Activated CD8-positive, alpha-beta memory T cell treated with anti-CD3 and anti-CD28 coated beads, Interleukin-2, amount 10 ng/mL, durations not matched to agents 7 days and 5 days (primary cell): ENCODE measurements around the gene RBM25. TPM values are rescaled to one million over a fixed set of nuclear protein-coding genes. Genes with fewer than 3 reads are reported as not detected.
"Not testable (repeated sequence)": the region's sequence is repeated elsewhere in the genome, so short reads cannot be mapped to it uniquely, and the experiment has no call there.

Source experiments
- ATAC-seq: fragments of 150-1000 bp; cut with Tn5 transposase; one replicate; pipeline ENCODE4 v1.10.0; 2021; ENCODE audit warnings: moderate library complexity
- CTCF ChIA-PET: fragments of 350-600 bp; sonication (Branson Sonifier 250); formaldehyde crosslinking; loops from one replicate; lab custom pipeline; 2021; ENCODE audit warnings: antibody characterized with exemption; lab: Charles Lee
- DNase-seq: peaks from one replicate; pipeline ENCODE4 v3.0.0-alpha.2; 2020
- H3K27ac Mint-ChIP-seq: one replicate; pipeline ENCODE4 v1.8.0; 2021; ENCODE audit warnings: mild to moderate bottlenecking, mixed read lengths
- H3K27me3 Mint-ChIP-seq: one replicate; pipeline ENCODE4 v1.8.0; 2021; ENCODE audit warnings: mixed read lengths
- H3K36me3 Mint-ChIP-seq: one replicate; pipeline ENCODE4 v1.8.0; 2021; ENCODE audit warnings: mild to moderate bottlenecking, mixed read lengths
- H3K4me1 Mint-ChIP-seq: one replicate; pipeline ENCODE4 v1.8.0; 2021; ENCODE audit warnings: mixed read lengths
- H3K4me3 Mint-ChIP-seq: one replicate; pipeline ENCODE4 v1.8.0; 2021; ENCODE audit warnings: mild to moderate bottlenecking, moderate library complexity, mixed read lengths
- H3K9me3 Mint-ChIP-seq: one replicate; pipeline ENCODE4 v1.8.0; 2022; ENCODE audit warnings: low read depth, mixed read lengths
- total RNA-seq, 2 experiments: library from RNA; stranded (reverse); gene quantifications; one replicate each; pipeline ENCODE4 v1.2.3, GENCODE V29; 2021

The RBM25 gene
- total RNA-seq = 100 to 1,000 TPM; 107 to 117 TPM

DNA sequence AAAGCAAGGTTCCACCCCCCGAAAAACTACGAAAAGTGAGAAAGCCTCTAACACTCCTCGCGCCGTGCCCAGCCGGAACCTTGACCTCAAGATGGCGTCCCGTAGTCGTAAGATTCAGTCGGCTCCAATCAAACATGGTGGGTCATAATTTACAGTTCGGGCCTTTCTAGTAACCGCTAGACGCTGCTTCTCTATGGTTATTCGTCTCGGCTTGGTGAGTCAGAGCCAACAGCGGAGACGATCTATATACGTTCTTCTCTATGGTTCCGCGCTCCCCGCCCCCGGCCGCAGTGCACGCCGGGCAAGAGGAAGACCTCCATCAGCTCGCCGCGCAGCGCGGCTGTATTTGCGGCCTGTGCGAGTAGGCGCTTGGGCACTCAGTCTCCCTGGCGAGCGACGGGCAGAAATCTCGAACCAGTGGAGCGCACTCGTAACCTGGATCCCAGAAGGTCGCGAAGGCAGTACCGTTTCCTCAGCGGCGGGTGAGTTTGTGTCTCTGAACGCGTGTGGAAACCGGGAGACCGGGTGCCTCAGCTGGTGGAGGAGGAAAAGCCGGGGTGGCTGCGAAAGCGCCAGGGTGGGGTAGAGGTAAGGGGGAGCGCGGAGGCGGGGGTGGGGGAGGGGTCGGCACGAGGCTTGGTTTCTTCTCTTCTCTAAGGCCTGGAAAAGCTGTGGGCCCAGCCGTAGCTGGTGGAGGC lies at the start of gene RBM25:
TSS of gene RBM25 (plus strand) at position 311 of the 698 bp plus-strand sequence. CDS start 13,108 bp downstream, outside the sequence.
- H3K9me3 Mint-ChIP-seq = no peaks in the 10 kb centered on the region
- H3K27me3 Mint-ChIP-seq = no peaks in the 10 kb centered on the region
- peaks cover 38% of the 10 kb centered on the region for H3K4me1 Mint-ChIP-seq
- ATAC-seq = peak; percentile 97
- peaks cover 17% of the 10 kb centered on the region for H3K36me3 Mint-ChIP-seq
- H3K4me3 Mint-ChIP-seq = no peak within 1 kb of the TSS
- DNase-seq = peak; percentile 98
- no peak within 1 kb of the TSS for H3K27ac Mint-ChIP-seq
- CTCF ChIA-PET = interaction anchor here (0.8 to 1.8 kb wide), 14 partner anchors 9 to 545 kb away, joined by 3 to 8 read pairs (median 3); partner anchors contain the start of genes DCAF4, PSEN1 and ZFYVE1

DNA sequence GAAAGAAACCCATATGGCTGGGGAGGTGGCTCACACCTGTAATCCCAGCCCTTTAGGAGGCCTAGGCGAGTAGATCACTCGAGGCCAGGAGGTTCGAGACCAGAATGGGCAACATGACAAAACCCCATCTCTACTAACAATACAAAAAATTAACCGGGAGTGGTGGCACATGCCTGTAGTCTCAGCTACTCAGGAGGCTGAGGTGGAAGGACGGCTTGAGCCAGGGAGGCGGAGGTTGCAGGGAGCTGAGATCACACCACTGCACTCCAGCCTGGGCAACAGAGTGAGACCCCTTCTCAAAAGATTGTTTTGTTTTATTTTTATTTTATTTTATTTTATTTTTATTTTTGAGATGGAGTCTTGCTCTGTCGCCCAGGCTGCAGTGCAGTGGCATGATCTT lies 47.1 kb upstream of the RBM25 start:
- DNase-seq, H3K27ac Mint-ChIP-seq, H3K9me3 Mint-ChIP-seq, H3K27me3 Mint-ChIP-seq, H3K4me3 Mint-ChIP-seq, ATAC-seq: not testable (repeated sequence)
- CTCF ChIA-PET = interaction anchor here (0.7 kb wide), 1 partner anchor 62 kb away, joined by 3 read pairs; no protein-coding TSS in a partner anchor
- Mint-ChIP-seq H3K4me1 (peaks cover 27% of the 10 kb centered on the region), H3K36me3 (peaks cover 41% of the 10 kb centered on the region)

DNA sequence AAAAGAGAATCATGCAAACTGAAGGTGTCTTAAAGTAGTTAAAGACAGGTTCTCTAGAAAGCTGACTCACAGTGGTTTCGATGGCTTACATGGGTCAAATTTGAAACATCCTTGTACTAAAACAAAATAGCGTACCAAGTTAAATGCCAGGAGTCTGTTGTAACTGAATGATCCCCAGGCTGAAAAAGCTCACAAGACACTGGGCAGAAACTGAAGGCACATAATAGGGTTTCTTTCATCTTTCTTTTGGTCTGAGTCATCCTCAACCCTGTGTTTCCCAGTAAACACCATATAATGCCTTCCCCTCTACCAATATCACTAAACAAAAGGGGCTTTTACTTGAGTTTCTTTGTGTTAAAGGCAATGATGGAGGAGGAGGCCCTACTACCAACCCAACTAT lies 44.2 kb upstream of the RBM25 start:
- DNase-seq = peak; percentile 46
- no peaks in the 10 kb centered on the region for H3K27me3 Mint-ChIP-seq
- CTCF ChIA-PET = interaction anchor here (1.0 to 1.7 kb wide), 3 partner anchors 12 to 77 kb away, joined by 3 read pairs; partner anchors contain the start of gene RBM25
- H3K4me3 Mint-ChIP-seq = no peak overlapping the region
- H3K36me3 Mint-ChIP-seq = peaks cover 44% of the 10 kb centered on the region
- H3K4me1 Mint-ChIP-seq = peaks cover 31% of the 10 kb centered on the region
- peak; percentile 89 for ATAC-seq
- peak overlapping the region; percentile 71 for H3K27ac Mint-ChIP-seq
- no peaks in the 10 kb centered on the region for H3K9me3 Mint-ChIP-seq

DNA sequence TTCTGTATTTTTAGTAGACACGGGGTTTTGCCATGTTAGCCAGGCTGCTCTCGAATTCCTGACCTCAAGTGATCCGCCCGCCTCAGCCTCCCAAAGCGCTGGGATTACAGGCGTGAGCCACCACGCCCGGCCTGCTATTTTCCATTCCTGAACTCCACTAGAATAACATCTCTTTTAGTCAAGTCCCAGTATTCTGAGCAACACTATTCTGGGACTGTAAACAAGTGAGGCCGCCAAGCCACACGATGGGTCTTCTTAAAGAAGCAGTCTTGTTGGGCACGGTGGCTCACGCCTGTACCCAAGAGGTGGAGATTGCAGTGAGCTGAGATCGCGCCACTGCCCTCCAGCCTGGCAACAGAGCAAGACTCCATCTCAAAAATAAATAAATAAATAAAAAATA lies 42.8 kb upstream of the RBM25 start:
- H3K27ac Mint-ChIP-seq, H3K27me3 Mint-ChIP-seq, H3K4me3 Mint-ChIP-seq, CTCF ChIA-PET, H3K9me3 Mint-ChIP-seq, DNase-seq, ATAC-seq: not testable (repeated sequence)
- peaks cover 44% of the 10 kb centered on the region for H3K36me3 Mint-ChIP-seq
- H3K4me1 Mint-ChIP-seq = peaks cover 31% of the 10 kb centered on the region

DNA sequence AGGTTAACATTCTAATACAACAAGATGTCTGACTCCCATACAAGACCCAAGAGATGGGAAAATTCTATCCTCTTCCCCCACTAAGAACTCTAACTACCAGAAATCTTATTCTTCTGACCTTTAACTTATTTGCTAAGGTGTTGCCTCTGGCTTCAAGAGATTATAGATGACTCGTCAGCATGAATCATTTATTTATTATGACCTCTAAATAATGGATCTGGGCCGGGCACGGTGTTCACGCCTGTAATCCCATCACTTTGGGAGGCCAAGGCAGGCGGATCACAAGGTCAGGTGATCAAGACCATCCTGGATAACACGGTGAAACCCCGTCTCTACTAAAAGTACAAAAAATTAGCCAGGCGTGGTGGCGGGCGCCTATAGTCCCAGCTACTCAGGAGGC lies 42.3 kb upstream of the RBM25 start:
- H3K4me3 Mint-ChIP-seq, CTCF ChIA-PET, H3K27me3 Mint-ChIP-seq, H3K27ac Mint-ChIP-seq, DNase-seq, ATAC-seq, H3K9me3 Mint-ChIP-seq: not testable (repeated sequence)
- peaks cover 44% of the 10 kb centered on the region for H3K36me3 Mint-ChIP-seq
- H3K4me1 Mint-ChIP-seq = peaks cover 31% of the 10 kb centered on the region

DNA sequence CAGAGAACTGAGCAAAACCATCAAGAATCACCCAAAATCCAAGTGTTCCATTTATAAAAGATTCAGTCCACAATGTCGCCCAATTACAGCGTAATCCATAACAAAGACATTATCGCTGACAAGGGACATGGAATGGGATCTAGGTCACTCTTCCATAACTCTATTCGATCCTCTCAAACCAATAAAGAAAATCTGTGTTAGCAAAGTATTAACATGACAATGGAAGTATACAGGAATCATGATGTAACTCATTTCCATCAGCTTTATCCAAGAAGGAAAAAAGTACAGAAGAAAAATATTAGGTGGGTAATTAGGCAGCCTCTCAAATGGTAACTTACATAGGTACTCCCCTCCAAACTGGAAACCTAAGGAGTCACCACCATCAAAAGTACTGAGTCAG lies 36.3 kb upstream of the RBM25 start:
- Mint-ChIP-seq H3K4me1 (peaks cover 38% of the 10 kb centered on the region), H3K36me3 (peaks cover 45% of the 10 kb centered on the region), H3K27ac (no peak overlapping the region), H3K9me3 (no peaks in the 10 kb centered on the region), H3K27me3 (no peaks in the 10 kb centered on the region), H3K4me3 (no peak overlapping the region)
- CTCF ChIA-PET = no interaction called here
- DNase-seq = no peak
- ATAC-seq = no peak

DNA sequence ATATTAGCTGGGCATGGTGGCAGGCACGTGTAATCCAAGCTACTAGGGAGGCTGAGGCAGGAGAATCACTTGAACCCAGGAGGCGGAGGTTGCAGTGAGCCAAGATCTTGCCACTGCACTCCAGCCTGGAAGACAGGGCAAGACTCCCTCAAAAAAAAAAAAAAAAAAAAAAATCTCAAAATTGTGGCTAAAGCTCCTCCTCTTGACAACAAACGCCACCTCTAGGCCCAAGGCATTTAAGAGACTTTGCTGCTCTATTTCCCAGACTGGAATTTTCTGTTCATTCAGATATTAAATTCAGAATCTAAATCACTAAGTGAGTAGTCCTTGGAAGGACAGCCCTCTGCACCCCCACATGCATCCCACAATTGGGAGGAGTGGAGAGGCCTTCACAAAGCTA lies 32.8 kb upstream of the RBM25 start:
- peaks cover 29% of the 10 kb centered on the region for H3K36me3 Mint-ChIP-seq
- CTCF ChIA-PET = interaction anchor here (1.1 kb wide), 1 partner anchor 11 kb away, joined by 3 read pairs; no protein-coding TSS in a partner anchor

DNA sequence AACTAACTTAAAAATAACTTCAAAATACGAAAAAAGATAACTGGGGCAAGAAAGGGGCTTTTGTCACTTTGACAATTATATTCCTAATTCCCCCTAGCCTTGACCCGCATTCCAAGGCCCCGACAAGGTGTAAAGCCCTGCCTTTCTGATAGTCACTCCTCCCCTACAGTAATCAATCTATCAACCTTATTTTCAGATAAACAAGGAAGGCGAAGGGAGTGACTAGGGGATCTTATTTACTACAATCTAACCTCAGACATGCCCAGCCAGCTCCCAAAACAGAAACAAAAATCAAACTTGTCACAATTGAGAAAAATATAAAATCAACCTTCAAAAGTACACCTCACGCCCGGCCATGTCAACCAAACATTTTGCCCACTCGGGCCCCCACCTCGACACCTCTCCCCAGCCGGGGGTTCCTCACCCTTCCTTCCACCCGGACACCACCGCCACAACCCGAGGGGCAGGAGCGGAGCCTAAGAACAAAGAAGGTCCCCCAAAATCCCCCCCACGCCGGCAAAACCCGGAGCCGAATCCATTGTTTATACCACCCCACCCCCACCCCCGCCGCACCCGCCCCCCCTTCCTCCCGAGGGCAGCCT lies 32.0 kb upstream of the RBM25 start:
- ATAC-seq (no peak), DNase-seq (no peak)
- Mint-ChIP-seq H3K27me3 (no peaks in the 10 kb centered on the region), H3K4me3 (peak overlapping the region; percentile 92), H3K27ac (peak overlapping the region; percentile 81), H3K36me3 (peaks cover 28% of the 10 kb centered on the region), H3K9me3 (no peaks in the 10 kb centered on the region), H3K4me1 (peaks cover 44% of the 10 kb centered on the region)
- CTCF ChIA-PET = interaction anchor here (0.8 to 2.9 kb wide), 7 partner anchors 12 to 509 kb away, joined by 3 to 8 read pairs (median 3); partner anchors contain the start of gene RBM25

More for the DNA sequence above, 32.8 kb upstream of the RBM25 start:
- Mint-ChIP-seq H3K4me3 (no peak overlapping the region), H3K4me1 (peaks cover 44% of the 10 kb centered on the region), H3K9me3 (no peaks in the 10 kb centered on the region), H3K27me3 (no peaks in the 10 kb centered on the region), H3K27ac (no peak overlapping the region)
- ATAC-seq (no peak), DNase-seq (no peak)

DNA sequence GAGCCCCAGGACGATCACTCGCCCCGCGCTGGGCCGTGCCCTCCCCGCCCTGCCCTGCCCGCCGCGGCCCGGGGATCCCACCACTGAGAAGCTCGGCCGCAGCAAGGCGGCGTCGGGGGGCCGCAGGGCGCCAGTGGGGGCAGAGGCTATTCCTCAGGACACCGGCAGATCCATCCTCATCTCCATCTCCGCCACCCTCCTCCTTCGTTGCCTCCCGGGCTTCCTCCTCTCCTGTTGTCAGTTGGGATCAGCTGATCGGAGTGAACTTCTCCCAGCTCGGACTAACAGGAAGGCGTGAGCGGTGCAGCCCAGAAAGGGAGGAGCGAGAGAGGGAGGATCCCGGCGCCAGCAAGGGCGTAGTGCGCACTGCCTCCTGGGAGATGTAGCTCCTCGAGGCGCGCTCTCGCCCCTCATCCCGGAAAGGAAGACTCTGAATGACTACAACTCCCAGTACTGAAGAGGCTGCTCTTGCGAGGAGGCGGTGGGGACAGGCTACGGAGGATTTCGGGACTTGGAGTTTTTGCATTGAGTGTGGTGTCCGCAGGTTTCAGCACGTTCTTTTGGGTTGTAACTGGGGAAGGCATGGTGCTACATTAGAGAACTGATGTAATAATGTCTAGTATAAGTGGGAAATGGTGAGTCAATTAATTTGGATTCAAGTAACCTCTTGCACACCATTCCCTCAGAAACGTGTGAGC lies 31.3 kb upstream of the RBM25 start, which contains the start of gene ZFYVE1:
TSS of gene ZFYVE1 (minus strand) at position 262 of the 698 bp plus-strand sequence. CDS start 2,598 bp downstream, outside the sequence.
- H3K4me1 Mint-ChIP-seq = peaks cover 42% of the 10 kb centered on the region
- no peaks in the 10 kb centered on the region for H3K27me3 Mint-ChIP-seq
- H3K36me3 Mint-ChIP-seq = peaks cover 22% of the 10 kb centered on the region
- H3K27ac Mint-ChIP-seq = peak within 1 kb of the TSS; percentile 86
- H3K4me3 Mint-ChIP-seq = peak within 1 kb of the TSS; percentile 92
- peak; percentile 99 for ATAC-seq
- DNase-seq = peak; percentile 97
- H3K9me3 Mint-ChIP-seq = no peaks in the 10 kb centered on the region
- CTCF ChIA-PET = interaction anchor here (0.8 to 2.9 kb wide), 6 partner anchors 31 to 510 kb away, joined by 3 to 8 read pairs (median 4); partner anchors contain the start of gene RBM25

DNA sequence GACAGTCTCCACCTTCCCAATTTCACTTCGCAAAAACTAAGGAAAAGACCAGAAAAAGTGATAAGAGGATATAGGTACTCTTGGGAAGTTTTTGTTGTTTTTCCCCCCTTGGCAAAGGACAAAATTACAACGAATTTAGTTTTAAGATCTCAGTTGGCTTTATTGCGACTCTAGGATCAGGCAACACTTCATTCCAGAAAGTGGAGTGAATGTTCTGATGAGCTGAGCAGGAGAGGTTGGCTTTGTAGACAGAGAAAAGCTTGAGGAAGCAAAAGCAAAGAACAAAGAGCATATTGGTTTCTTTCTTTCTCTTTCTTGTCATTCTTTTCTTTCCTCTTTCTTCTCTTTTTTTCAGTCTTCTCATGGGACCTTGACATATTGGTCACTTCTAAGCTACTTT lies 30.8 kb upstream of the RBM25 start:
- Mint-ChIP-seq H3K9me3 (no peaks in the 10 kb centered on the region), H3K4me1 (peaks cover 36% of the 10 kb centered on the region), H3K27me3 (no peaks in the 10 kb centered on the region), H3K4me3 (peak overlapping the region; percentile 92), H3K27ac (peak overlapping the region; percentile 86), H3K36me3 (peaks cover 17% of the 10 kb centered on the region)
- ATAC-seq (no peak), DNase-seq (no peak)
- CTCF ChIA-PET = interaction anchor here (0.8 to 2.9 kb wide), 5 partner anchors 31 to 413 kb away, joined by 3 to 8 read pairs (median 3); partner anchors contain the start of gene RBM25

DNA sequence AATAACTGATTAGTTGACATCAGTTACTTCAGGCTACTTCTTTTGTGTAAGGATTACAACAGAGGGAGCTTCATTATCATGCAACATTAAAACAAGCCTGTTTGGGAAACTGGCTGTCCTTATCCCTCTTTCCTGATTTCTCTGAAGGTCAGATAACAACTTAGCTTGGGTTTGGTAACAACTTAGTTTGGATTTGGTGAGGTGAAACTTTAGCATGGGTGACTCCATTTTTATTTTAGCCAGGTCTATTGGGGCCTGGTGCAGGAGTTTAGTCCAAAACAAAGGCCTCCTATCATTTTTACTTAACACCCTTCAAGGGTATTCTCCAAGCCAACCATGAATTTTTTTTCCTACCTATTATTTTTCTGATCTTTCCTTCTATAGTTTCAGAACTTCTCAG lies 30.4 kb upstream of the RBM25 start:
- peaks cover 14% of the 10 kb centered on the region for H3K36me3 Mint-ChIP-seq
- H3K4me3 Mint-ChIP-seq = peak overlapping the region; percentile 92
- H3K27me3 Mint-ChIP-seq = no peaks in the 10 kb centered on the region
- no peak for ATAC-seq
- H3K27ac Mint-ChIP-seq = no peak overlapping the region
- no peak for DNase-seq
- CTCF ChIA-PET = interaction anchor here (1.7 to 2.9 kb wide), 2 partner anchors 30 to 32 kb away, joined by 3 to 8 read pairs; partner anchors contain the start of gene RBM25
- H3K4me1 Mint-ChIP-seq = peaks cover 35% of the 10 kb centered on the region
- H3K9me3 Mint-ChIP-seq = no peaks in the 10 kb centered on the region

DNA sequence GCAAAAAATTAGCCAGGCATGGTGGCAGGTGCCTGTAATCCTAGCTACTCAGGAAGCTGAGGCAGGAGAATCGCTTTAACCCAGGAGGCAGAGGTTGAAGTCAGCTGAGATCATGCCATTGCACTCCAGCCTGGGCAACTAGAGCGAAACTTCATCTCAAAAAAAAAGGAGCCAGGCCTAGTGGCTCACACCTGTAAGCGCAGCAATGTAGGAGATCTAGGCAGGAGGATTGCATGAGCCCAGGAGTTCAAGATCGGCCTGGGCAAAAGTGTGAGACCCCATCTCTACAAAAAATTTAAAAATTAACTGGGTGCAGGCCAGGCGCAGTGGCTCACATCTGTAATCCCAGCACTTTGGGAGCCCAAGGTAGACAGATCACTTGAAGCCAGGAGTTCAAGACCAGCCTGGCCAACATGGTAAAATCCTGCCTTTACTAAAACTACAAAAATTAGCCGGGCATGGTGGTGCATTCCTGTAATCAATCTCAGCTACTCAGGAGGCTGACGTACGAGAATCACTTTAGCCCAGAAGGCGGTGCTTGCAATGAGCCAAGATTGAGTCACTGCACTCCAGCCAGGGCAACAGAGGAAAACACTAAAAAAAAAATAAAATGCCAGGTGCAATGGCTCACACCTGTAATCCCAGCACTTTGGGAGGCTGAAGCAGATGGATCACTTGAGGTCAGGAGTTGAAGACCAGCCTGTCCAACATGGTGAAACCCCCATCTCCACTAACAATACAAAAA lies 21.5 kb upstream of the RBM25 start:
- not testable (repeated sequence) for H3K27me3 Mint-ChIP-seq, DNase-seq, H3K27ac Mint-ChIP-seq, H3K4me3 Mint-ChIP-seq, H3K9me3 Mint-ChIP-seq, H3K36me3 Mint-ChIP-seq, ATAC-seq, H3K4me1 Mint-ChIP-seq
- CTCF ChIA-PET = interaction anchor here (0.6 kb wide), 1 partner anchor 351 kb away, joined by 3 read pairs; no protein-coding TSS in a partner anchor
